GM10266 (cell line): ENCODE data around the gene NKAIN1.
"Not testable (repeated sequence)": the region's sequence is repeated elsewhere in the genome, so short reads cannot be mapped to it uniquely, and the experiment has no call there.

Source experiments
- DNase-seq: peaks from one replicate; pipeline ENCODE4 v3.0.0; 2012; ENCODE audit errors: extremely low spot score
- TF ChIP-seq, protein P1 (sequence below): IDR thresholded peaks from 2 replicates; pipeline ENCODE4 v1.5.1; 2012; ENCODE audit warnings: mild to moderate bottlenecking, low read depth; ENCODE audit not compliant: control insufficient read depth, insufficient read depth; ENCODE audit errors: missing control alignments

NKAIN1 gene

DNA sequence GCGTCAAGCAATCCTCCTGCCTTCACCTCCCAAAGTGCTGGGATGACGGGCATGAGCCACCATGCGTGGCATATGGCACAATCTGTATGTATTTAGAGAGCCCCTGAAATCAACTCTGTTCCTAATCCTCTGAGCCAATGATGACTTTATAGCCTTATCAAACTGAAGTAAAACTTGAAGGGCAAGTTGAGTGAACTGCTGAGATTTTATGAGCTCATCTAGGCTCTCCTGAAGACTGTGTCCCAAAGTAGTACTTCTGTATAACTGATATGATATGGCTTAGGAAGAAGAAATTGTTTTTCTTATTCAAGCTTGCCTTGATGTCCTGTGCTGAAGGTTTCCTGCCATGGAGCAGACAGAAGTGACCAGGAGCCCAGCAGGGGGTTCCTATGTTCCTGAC is 23.7 kb upstream of the NKAIN1 start:
- TF ChIP-seq, protein P1, sequence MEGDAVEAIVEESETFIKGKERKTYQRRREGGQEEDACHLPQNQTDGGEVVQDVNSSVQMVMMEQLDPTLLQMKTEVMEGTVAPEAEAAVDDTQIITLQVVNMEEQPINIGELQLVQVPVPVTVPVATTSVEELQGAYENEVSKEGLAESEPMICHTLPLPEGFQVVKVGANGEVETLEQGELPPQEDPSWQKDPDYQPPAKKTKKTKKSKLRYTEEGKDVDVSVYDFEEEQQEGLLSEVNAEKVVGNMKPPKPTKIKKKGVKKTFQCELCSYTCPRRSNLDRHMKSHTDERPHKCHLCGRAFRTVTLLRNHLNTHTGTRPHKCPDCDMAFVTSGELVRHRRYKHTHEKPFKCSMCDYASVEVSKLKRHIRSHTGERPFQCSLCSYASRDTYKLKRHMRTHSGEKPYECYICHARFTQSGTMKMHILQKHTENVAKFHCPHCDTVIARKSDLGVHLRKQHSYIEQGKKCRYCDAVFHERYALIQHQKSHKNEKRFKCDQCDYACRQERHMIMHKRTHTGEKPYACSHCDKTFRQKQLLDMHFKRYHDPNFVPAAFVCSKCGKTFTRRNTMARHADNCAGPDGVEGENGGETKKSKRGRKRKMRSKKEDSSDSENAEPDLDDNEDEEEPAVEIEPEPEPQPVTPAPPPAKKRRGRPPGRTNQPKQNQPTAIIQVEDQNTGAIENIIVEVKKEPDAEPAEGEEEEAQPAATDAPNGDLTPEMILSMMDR, result no peak
- DNase-seq, result no peak

DNA sequence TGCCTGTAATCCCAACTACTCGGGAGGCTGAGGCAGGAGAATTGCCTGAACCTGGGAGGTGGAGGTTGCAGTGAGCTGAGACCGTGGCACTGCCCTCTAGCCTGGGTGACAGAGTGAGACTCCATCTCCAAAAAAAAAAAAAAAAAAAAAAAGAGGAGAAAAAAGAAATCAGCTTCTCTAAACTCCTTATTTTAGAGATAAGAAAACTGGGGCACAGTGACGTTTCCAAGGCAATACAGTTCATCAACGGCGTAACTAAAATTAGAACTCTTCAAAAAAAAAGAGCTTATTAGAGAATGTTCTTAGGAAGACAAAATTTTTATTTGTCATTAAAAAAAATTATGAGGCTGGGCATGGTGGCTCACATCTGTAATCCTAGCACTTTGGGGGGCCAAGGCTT is 22.7 kb upstream of the NKAIN1 start:
- DNase-seq, result not testable (repeated sequence)

DNA sequence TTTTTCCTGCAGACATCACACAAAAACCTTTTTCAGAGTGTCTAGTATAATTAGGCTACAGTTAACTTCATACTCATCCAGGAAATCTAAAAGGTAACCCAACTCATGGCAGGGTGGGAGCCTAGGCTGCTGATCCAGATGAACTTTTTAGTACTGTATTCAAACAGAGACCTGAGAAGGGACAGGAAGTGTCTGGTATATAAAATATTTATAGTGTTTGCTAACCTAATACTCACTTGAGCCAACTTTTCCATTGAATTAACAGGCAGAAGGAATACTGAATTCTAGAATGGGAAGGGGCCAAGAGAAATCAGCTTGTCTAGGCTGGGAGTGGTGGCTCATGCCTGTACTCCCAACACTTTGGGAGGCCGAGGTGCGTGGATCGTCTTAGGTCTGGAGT is 22.2 kb upstream of the NKAIN1 start:
- no peak for DNase-seq

DNA sequence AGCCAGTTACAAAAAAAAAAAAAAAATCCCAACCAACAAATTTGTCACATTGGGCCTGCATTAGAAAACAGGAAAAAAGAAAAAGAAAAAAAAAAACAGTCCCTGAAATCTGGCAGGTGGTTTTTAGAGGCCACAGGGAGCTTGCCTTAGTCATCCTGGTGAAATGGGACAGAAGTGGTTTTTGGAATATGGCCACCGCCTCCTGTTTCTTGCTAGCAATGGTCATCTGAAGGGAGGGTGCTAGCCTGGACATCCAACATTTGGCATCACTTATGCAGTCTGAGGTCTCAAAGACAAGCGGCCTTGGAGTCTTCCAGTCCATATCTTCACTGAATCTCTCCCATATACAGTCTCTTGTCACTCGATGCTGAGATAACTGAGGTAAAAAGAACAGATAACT is 20.1 kb upstream of the NKAIN1 start:
- DNase-seq, result no peak
- TF ChIP-seq, protein P1, result no peak

More for the DNA sequence above, 22.2 kb upstream of the NKAIN1 start:
- TF ChIP-seq, protein P1, result no peak

DNA sequence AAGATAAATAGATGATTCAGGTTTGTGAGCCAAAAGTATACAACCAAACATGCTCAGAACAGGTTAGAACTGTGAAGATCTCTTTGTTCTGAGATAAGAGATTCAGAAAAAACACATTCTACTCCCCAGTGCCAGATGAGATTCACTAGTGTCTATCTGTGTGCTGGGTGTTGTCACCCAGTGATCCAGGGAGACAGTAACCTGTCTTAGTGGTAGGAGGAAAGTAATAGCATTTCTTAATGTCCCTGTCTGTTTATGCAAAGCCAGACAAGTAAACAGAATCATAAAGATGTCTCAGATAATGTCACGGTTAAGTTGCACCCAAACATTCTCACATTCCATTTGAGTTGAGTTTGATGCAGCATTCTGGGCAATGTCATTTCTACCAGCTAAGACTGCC is 18.9 kb upstream of the NKAIN1 start:
- no peak for DNase-seq
- TF ChIP-seq, protein P1, result no peak

DNA sequence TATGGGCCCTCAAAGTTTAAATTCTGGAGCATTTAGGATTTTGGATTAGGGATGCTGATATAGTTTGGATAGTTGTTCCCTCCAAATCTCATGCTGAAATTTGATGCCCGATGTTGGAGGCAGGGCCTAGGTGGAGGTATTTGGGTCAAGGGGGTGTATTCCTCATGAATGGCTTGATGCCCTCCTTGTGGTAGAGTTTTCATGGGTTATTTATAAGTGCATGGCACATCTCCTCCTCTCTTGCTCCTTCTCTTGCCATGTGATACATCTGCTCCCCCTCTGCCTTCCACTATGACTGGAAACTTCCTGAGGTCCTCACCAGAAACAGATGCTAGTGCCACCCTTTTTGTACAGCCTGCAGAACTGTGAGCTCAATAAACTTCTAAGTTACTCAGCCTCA is 17.5 kb upstream of the NKAIN1 start:
- no peak for DNase-seq
- TF ChIP-seq, protein P1, result no peak

DNA sequence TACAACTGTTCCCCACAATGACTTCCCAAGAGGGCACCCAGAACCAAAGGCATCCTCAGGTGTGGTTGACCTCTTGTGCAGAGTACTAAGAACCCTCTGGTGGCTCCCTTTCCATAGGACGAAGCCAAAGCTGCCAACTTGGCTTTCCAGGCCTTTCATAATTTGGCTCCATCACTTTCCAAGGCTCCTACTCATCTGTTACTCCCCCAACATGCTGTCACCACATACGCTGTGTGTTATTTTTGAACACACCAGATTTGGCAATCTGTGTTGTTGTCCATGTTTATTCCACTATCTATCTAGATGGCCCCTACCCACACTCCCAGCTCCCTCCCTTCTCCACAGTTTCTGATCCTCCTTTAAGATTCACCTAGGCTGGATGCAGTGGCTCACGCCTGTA is 10.2 kb upstream of the NKAIN1 start:
- TF ChIP-seq, protein P1, result no peak
- no peak for DNase-seq

DNA sequence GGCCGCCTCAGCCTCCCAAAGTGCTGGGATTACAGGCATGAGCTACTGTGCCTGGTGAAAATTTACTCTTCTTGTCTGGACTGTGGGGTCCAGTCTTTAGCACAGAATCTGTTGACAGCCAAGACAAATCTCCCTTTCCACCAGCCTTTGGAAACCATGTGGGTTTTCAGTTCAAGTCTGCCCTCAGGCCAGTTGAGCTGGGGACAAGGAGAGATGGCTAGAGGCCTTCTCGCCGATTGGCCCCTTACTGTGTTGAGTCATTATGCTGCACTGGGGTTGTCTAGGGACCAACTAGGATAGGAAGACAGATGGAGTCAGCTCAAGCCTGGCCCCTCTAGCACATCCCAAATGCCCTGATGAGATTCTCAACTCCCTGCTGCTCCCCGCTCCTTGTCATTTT is 8.6 kb upstream of the NKAIN1 start:
- TF ChIP-seq, protein P1, result no peak
- DNase-seq, result no peak
